Ovary (tissue), 9 donors: ENCODE measurements around the gene ALDH1A1. TPM values are rescaled to one million over a fixed set of nuclear protein-coding genes. Genes with fewer than 3 reads are reported as not detected.

Experiments used
- DNase-seq, 5 donors: peaks; one replicate each; pipeline ENCODE4 v3.0.0-alpha.2; 2019 to 2020
- H3K27ac ChIP-seq, 2 donors: fragments of 200-600 bp; one replicate each; pipeline versions ENCODE4 v1.5.1 to v1.8.0; 2019 to 2022
- H3K27me3 ChIP-seq: fragments of 200-600 bp; one replicate; pipeline ENCODE4 v1.8.0; 2022
- H3K36me3 ChIP-seq: fragments of 200-600 bp; sonication (generic); one replicate; pipeline ENCODE4 v1.5.1; 2019
- H3K4me1 ChIP-seq: one replicate; pipeline ENCODE4 v1.8.1; 2013; ENCODE audit warnings: mild to moderate bottlenecking, moderate library complexity; ENCODE audit not compliant: insufficient read depth
- H3K4me3 ChIP-seq: fragments of 200-600 bp; sonication (generic); one replicate; pipeline ENCODE4 v1.5.1; 2017
- H3K9me3 ChIP-seq, 2 donors: fragments of 200-600 bp in 1 of 2; sonication (generic) in 1 of 2; one replicate each; pipeline versions ENCODE4 v1.5.1 to v1.8.1; 2013 to 2019; ENCODE audit warnings: mild to moderate bottlenecking in 1 of 2, moderate library complexity in 1 of 2
- EP300 ChIP-seq: sonication (generic); formaldehyde crosslinking; IDR thresholded peaks from one replicate; pipeline ENCODE4 v1.6.1; 2017; ENCODE audit warnings: antibody characterized with exemption
- POLR2A ChIP-seq: fragments of 450-650 bp; IDR thresholded peaks from one replicate; pipeline ENCODE4 v1.6.1; 2017; ENCODE audit warnings: antibody characterized with exemption, mild to moderate bottlenecking, moderate library complexity
- WGBS, 3 donors: extraction: QIAGEN DNeasy Blood & Tissue Kit in 1 of 3; methylation state at CpG; one replicate each; pipeline versions ENCODE4 v1.1.5 to v1.1.7; 2013 to 2017; 5-methylcytosine and 5-hydroxymethylcytosine counted together
- intact Hi-C, 4 donors: fragments of 100-400 bp; cut with DNase I; formaldehyde crosslinking; loops; one replicate each; pipeline versions ENCODE4 v1.11.0 to v1.15.1; 2022 to 2023
- polyA plus RNA-seq, 2 donors: library from polyadenylated mRNA; stranded (reverse); fragments of 200-250 nt in 1 of 2; fragments of 350-450 nt in 1 of 2; fragmentation: Illumina TruSeq in 1 of 2; extraction: RNeasy Lipid Tissue Mini Kit (QIAGEN cat#74804) in 1 of 2; gene quantifications; one replicate each; pipeline ENCODE4 v1.2.3, GENCODE V29; 2013 to 2014
- total RNA-seq, 7 donors: library from RNA; depleted of rRNA in 2 of 7; stranded (reverse); fragments of >200 nt in 2 of 7; fragmentation: NEBNext Ultra II Directional in 3 of 7; extraction: Animal tissue kit (Norgen Biotek cat#: 25700) in 3 of 7; gene quantifications; one replicate each; pipeline versions ENCODE4 v1.1.0 to v1.2.4, GENCODE V29; 2016 to 2023
- TF ChIP-seq, protein P1 (sequence below), 3 donors: fragments of 450-650 bp in 2 of 3; fragments of 200-600 bp in 1 of 3; IDR thresholded peaks; one replicate each; pipeline versions ENCODE4 v1.5.1 to v1.8.0; 2016 to 2022; ENCODE audit warnings: antibody characterized with exemption in 3 of 3, mild to moderate bottlenecking in 1 of 3
- donor health status: DM: no; HTN: no; CAD: no; lungs with moderate emphysema.
- donor health status: DM: no; HTN: no; CAD: no.
- donor health status: Bipolar disorder and iron deficiency.
- donor health status: DM: yes; HTN: yes; CAD: no.
- donor health status: DM: no; HTN: no; CAD: no.
- donor health status: DM: yes; HTN: yes; CAD: no.

ALDH1A1 gene
- total and polyA plus RNA-seq, 9 donors, result 116 to 301 (median 184) TPM

- TF ChIP-seq EP300 (no peak), POLR2A (no peak)
- TF ChIP-seq, protein P1, sequence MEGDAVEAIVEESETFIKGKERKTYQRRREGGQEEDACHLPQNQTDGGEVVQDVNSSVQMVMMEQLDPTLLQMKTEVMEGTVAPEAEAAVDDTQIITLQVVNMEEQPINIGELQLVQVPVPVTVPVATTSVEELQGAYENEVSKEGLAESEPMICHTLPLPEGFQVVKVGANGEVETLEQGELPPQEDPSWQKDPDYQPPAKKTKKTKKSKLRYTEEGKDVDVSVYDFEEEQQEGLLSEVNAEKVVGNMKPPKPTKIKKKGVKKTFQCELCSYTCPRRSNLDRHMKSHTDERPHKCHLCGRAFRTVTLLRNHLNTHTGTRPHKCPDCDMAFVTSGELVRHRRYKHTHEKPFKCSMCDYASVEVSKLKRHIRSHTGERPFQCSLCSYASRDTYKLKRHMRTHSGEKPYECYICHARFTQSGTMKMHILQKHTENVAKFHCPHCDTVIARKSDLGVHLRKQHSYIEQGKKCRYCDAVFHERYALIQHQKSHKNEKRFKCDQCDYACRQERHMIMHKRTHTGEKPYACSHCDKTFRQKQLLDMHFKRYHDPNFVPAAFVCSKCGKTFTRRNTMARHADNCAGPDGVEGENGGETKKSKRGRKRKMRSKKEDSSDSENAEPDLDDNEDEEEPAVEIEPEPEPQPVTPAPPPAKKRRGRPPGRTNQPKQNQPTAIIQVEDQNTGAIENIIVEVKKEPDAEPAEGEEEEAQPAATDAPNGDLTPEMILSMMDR (IDR thresholded peaks at IDR 0.05), result no peak
- no peaks in the 10 kb centered on the region for H3K36me3 ChIP-seq
- 13 to 14% (median 14%) methylated on average over 5 of the region's 5 CpGs for WGBS, 3 donors
- peak in 3 of 5 donors; percentile 19 to 36 (median 23) for DNase-seq
- peak overlapping the region in 1 of 2 donors; percentile 18 for H3K27ac ChIP-seq
- no peaks in the 10 kb centered on the region for H3K27me3 ChIP-seq
- intact Hi-C loops, result loop anchor here in 3 of 4 donors (5.0 to 10.0 kb wide), 4 partner anchors 166 to 226 kb away; no protein-coding TSS in a partner anchor
- peaks cover 10% of the 10 kb centered on the region for H3K4me1 ChIP-seq
- no peak overlapping the region for H3K4me3 ChIP-seq
- no peaks in the 10 kb centered on the region for H3K9me3 ChIP-seq
Observed at GRCh38 chr9:72858089-72858912, 94.6 kb downstream of the ALDH1A1 start.

DNA sequence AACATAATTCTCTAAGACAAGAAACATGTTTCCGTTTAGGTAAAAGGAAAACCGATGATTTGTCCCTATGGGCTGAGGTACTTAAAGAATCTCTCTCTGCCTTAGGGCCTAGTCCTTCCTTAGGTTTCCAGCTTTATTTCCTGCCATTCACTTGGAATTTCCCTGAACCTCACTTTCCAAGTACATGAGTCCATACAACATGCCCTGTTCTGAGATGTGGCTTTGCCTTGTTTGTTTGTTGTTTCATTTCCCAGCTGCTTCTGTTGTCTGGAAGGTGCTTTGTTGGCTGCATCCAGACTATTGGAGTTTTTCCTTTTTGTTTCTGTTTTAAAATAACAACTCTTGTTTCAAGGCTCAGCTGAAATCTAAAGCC lies 95.2 kb downstream of the ALDH1A1 start:
- peaks cover 10% of the 10 kb centered on the region for H3K4me1 ChIP-seq
- peak overlapping the region in 1 of 2 donors; percentile 18 for H3K27ac ChIP-seq
- intact Hi-C loops, result loop anchor here in 3 of 4 donors (5.0 to 10.0 kb wide), 4 partner anchors 167 to 227 kb away; no protein-coding TSS in a partner anchor
- H3K36me3 ChIP-seq, result no peaks in the 10 kb centered on the region
- H3K27me3 ChIP-seq, result no peaks in the 10 kb centered on the region
- H3K9me3 ChIP-seq, result no peaks in the 10 kb centered on the region
- TF ChIP-seq POLR2A, result no peak
- TF ChIP-seq EP300, result no peak
- TF ChIP-seq, protein P1 (IDR thresholded peaks at IDR 0.05), result no peak
- 76 to 84% (median 80%) methylated on average over 2 of the region's 2 CpGs for WGBS, 3 donors
- no peak for DNase-seq
- H3K4me3 ChIP-seq, result no peak overlapping the region

- no peak overlapping the region for H3K27ac ChIP-seq
Observed at GRCh38 chr9:72856972-72857623, 95.8 kb downstream of the ALDH1A1 start.

More at GRCh38 chr9:72856972-72857623, 95.8 kb downstream of the ALDH1A1 start:
- TF ChIP-seq, protein P1 (IDR thresholded peaks at IDR 0.05), result peak; percentile 54 to 71 (median 68)
- no peak for TF ChIP-seq EP300
- Histone ChIP-seq H3K27me3 (no peaks in the 10 kb centered on the region), H3K9me3 (no peaks in the 10 kb centered on the region), H3K36me3 (no peaks in the 10 kb centered on the region), H3K4me3 (no peak overlapping the region), H3K4me1 (peaks cover 10% of the 10 kb centered on the region)
- DNase-seq, result peak in 3 of 5 donors; percentile 16 to 59 (median 25)
- WGBS, 3 donors, result 32 to 37% (median 33%) methylated on average over 8 of the region's 8 CpGs
- intact Hi-C loops, result loop anchor here in 3 of 4 donors (5.0 to 10.0 kb wide), 4 partner anchors 168 to 228 kb away; no protein-coding TSS in a partner anchor
